HCT116 (cell line): ENCODE measurements around the gene WASF2. TPM values are rescaled to one million over a fixed set of nuclear protein-coding genes. Genes with fewer than 3 reads are reported as not detected.

ENCODE experiments used
- ATAC-seq: fragments of 200-7000 bp; cut with Tn5 transposase; 2 replicates; pipeline ENCODE4 v1.9.1; 2020; ENCODE audit warnings: mild to moderate bottlenecking, moderate library complexity
- BruUV-seq: library from RNA; stranded (reverse); fragments of 400-500 nt; replicated peaks from 2 replicates; lab custom pipeline; 2021; lab: Mats Ljungman, UMichigan
- CTCF ChIA-PET: fragments of 300-600 bp; sonication (Branson Sonifier 250); formaldehyde crosslinking; loops from one replicate; lab custom pipeline; 2021; ENCODE audit warnings: antibody characterized with exemption; lab: Charles Lee
- POLR2A ChIA-PET: fragments of 300-600, 350-600 bp; sonication (Branson Sonifier 250); formaldehyde crosslinking; loops from one replicate; lab custom pipeline; 2021; ENCODE audit warnings: antibody characterized with exemption; lab: Charles Lee
- RAD21 ChIA-PET, 2 experiments: fragments of 300-600 bp; sonication (Branson Sonifier 250); formaldehyde crosslinking; loops; one replicate each; lab custom pipeline; 2023; ENCODE audit warnings: low total read pairs in 2 of 2; ENCODE audit not compliant: uncharacterized antibody in 2 of 2, unreplicated experiment in 2 of 2, low non-redundant PET in 1 of 2; lab: Charles Lee
- DNase-seq: peaks from one replicate; pipeline ENCODE4 v3.0.0-alpha.2; 2010; ENCODE audit warnings: low read depth, low spot score
- H2AFZ ChIP-seq: fragments of 200-600 bp; shearing (Covaris generic), sonication (generic); 2 replicates; pipeline ENCODE4 v1.6.1; 2017; ENCODE audit warnings: low read depth, mixed run types, mixed read lengths, antibody characterized with exemption, low read length; ENCODE audit not compliant: poor library complexity, severe bottlenecking
- H3K27ac ChIP-seq: 2 replicates; pipeline ENCODE4 v1.5.1; 2012; ENCODE audit warnings: low read depth, low read length
- H3K27me3 ChIP-seq: fragments of 200-600 bp; sonication (generic); 2 replicates; pipeline ENCODE4 v1.6.1; 2016; ENCODE audit warnings: mixed run types, low read length, mixed read lengths; ENCODE audit not compliant: insufficient read depth
- H3K36me3 ChIP-seq, 2 experiments: fragments of 200-500 bp in 1 of 2; fragments of 200-600 bp in 1 of 2; sonication (Bioruptor generic) in 1 of 2; sonication (generic) in 1 of 2; 2 replicates each; pipeline versions ENCODE4 v1.5.1 to v1.6.1; 2014 to 2016; ENCODE audit warnings: low read length in 2 of 2, inconsistent platforms in 1 of 2, mixed read lengths in 1 of 2, mixed run types in 1 of 2; ENCODE audit not compliant: insufficient read depth in 2 of 2, control insufficient read depth in 1 of 2
- H3K4me1 ChIP-seq, 2 experiments: fragments of 200-600 bp in 1 of 2; sonication (generic) in 1 of 2; 2 replicates each; pipeline versions ENCODE4 v1.5.1 to v1.6.1; 2012 to 2017; ENCODE audit warnings: low read length in 2 of 2, inconsistent platforms in 1 of 2, mild to moderate bottlenecking in 1 of 2, mixed read lengths in 1 of 2, mixed run types in 1 of 2, moderate library complexity in 1 of 2; ENCODE audit not compliant: insufficient read depth in 2 of 2, control insufficient read depth in 1 of 2
- H3K4me2 ChIP-seq: fragments of 200-600 bp; sonication (generic); 2 replicates; pipeline ENCODE4 v1.6.1; 2017; ENCODE audit warnings: mixed run types, low read length, mixed read lengths
- H3K4me3 ChIP-seq, 2 experiments: fragments of 200-600 bp in 1 of 2; sonication (generic) in 1 of 2; replicated peaks in 1 of 2; 2 replicates each; pipeline ENCODE4 v1.5.1; 2011 to 2016; ENCODE audit warnings: low read length in 2 of 2, control low read depth in 1 of 2, low read depth in 1 of 2, mild to moderate bottlenecking in 1 of 2, mixed read lengths in 1 of 2, mixed run types in 1 of 2
- H3K79me2 ChIP-seq: fragments of 200-600 bp; sonication (generic); 2 replicates; pipeline ENCODE4 v1.6.1; 2017; ENCODE audit warnings: mild to moderate bottlenecking, mixed run types, low read length, moderate library complexity, mixed read lengths; ENCODE audit not compliant: insufficient read depth
- H3K9ac ChIP-seq: fragments of 200-600 bp; sonication (generic); 2 replicates; pipeline ENCODE4 v1.6.1; 2016; ENCODE audit warnings: low read length, mixed read lengths
- H3K9me2 ChIP-seq: fragments of 200-600 bp; sonication (generic), shearing (Covaris generic); 2 replicates; pipeline ENCODE4 v1.6.1; 2017; ENCODE audit warnings: mixed run types, mild to moderate bottlenecking, moderate library complexity; ENCODE audit not compliant: insufficient read depth
- H3K9me3 ChIP-seq, 2 experiments: fragments of 200-500 bp in 1 of 2; fragments of 200-600 bp in 1 of 2; sonication (Bioruptor generic) in 1 of 2; sonication (generic) in 1 of 2; 2 replicates each; pipeline ENCODE4 v1.6.1; 2014 to 2017; ENCODE audit warnings: low read length in 2 of 2, mixed read lengths in 2 of 2, inconsistent platforms in 1 of 2, low read depth in 1 of 2, mild to moderate bottlenecking in 1 of 2, mixed run types in 1 of 2, moderate library complexity in 1 of 2; ENCODE audit not compliant: control insufficient read depth in 1 of 2, insufficient read depth in 1 of 2
- H4K20me1 ChIP-seq: fragments of 200-600 bp; sonication (generic), shearing (Covaris generic); 2 replicates; pipeline ENCODE4 v1.6.1; 2017; ENCODE audit warnings: mixed run types, mild to moderate bottlenecking, moderate library complexity; ENCODE audit not compliant: insufficient read depth
- CBX3 ChIP-seq: IDR thresholded peaks from 2 replicates; pipeline ENCODE4 v1.6.1; 2012; ENCODE audit warnings: low read depth
- CEBPB ChIP-seq: IDR thresholded peaks from 2 replicates; pipeline ENCODE4 v1.6.1; 2012; ENCODE audit warnings: low read depth
- EGR1 ChIP-seq: IDR thresholded peaks from 2 replicates; pipeline ENCODE4 v1.6.1; 2012; ENCODE audit warnings: low read depth
- ELF1 ChIP-seq: IDR thresholded peaks from 2 replicates; pipeline ENCODE4 v1.6.1; 2012; ENCODE audit warnings: low read depth, borderline replicate concordance
- EZH2 ChIP-seq: fragments of 200-600 bp; sonication (generic); IDR thresholded peaks from 2 replicates; pipeline ENCODE4 v1.6.1; 2017; ENCODE audit warnings: antibody characterized with exemption, mixed run types
- EZH2phosphoT487 ChIP-seq: fragments of 200-600 bp; IDR thresholded peaks from 2 replicates; pipeline ENCODE4 v1.6.1; 2018; ENCODE audit warnings: antibody characterized with exemption, borderline replicate concordance
- FOSL1 ChIP-seq: IDR thresholded peaks from 2 replicates; pipeline ENCODE4 v1.6.1; 2012; ENCODE audit warnings: low read depth
- JUND ChIP-seq: IDR thresholded peaks from 2 replicates; pipeline ENCODE4 v1.6.1; 2012
- POLR2A ChIP-seq: IDR thresholded peaks from 2 replicates; pipeline ENCODE4 v1.7.0; 2011; ENCODE audit warnings: borderline replicate concordance; ENCODE audit not compliant: insufficient read depth, insufficient read length; ENCODE audit errors: extremely low read depth
- RAD21 ChIP-seq: IDR thresholded peaks from 2 replicates; pipeline ENCODE4 v1.6.1; 2012; ENCODE audit warnings: low read depth, mild to moderate bottlenecking
- SIN3A ChIP-seq: IDR thresholded peaks from 2 replicates; pipeline ENCODE4 v1.6.1; 2012; ENCODE audit warnings: low read depth
- TCF7L2 ChIP-seq: IDR thresholded peaks from 2 replicates; pipeline ENCODE4 v1.7.0; 2011; ENCODE audit warnings: borderline replicate concordance, inconsistent platforms; ENCODE audit not compliant: insufficient read depth, insufficient read length; ENCODE audit errors: extremely low read depth
- YY1 ChIP-seq: IDR thresholded peaks from 2 replicates; pipeline ENCODE4 v1.6.1; 2011; ENCODE audit warnings: low read length, low read depth, moderate library complexity, mild to moderate bottlenecking; ENCODE audit not compliant: insufficient replicate concordance; ENCODE audit errors: extremely low read depth
- ZNF274 ChIP-seq: fragments of 200-500 bp; sonication (Bioruptor generic); IDR thresholded peaks from 2 replicates; pipeline ENCODE4 v1.6.1; 2014; ENCODE audit warnings: mild to moderate bottlenecking, low read depth, low read length, inconsistent platforms
- intact Hi-C: fragments of 100-400 bp; cut with micrococcal nuclease; formaldehyde crosslinking; loops from 2 replicates; pipeline ENCODE4 v1.10.0; 2022
- total RNA-seq: library from RNA; stranded (reverse); gene quantifications from one replicate; pipeline ENCODE4 v1.2.1, GENCODE V29; 2021; ENCODE audit not compliant: unreplicated experiment
- TF ChIP-seq, protein P1 (sequence below): IDR thresholded peaks from 2 replicates; pipeline ENCODE4 v1.6.1; 2012
- TF ChIP-seq, protein P2 (sequence below): IDR thresholded peaks from 2 replicates; pipeline ENCODE4 v1.6.1; 2012; ENCODE audit warnings: low read depth
- TF ChIP-seq, protein P3 (sequence below): IDR thresholded peaks from 2 replicates; pipeline ENCODE4 v1.6.1; 2011; ENCODE audit warnings: mild to moderate bottlenecking, low read length, moderate library complexity; ENCODE audit not compliant: insufficient replicate concordance; ENCODE audit errors: extremely low read depth
- TF ChIP-seq, protein P4 (sequence below): IDR thresholded peaks from 2 replicates; pipeline ENCODE4 v1.6.1; 2012

The WASF2 gene
- total RNA-seq, 1 experiment from 2014 or later: 111 TPM

DNA sequence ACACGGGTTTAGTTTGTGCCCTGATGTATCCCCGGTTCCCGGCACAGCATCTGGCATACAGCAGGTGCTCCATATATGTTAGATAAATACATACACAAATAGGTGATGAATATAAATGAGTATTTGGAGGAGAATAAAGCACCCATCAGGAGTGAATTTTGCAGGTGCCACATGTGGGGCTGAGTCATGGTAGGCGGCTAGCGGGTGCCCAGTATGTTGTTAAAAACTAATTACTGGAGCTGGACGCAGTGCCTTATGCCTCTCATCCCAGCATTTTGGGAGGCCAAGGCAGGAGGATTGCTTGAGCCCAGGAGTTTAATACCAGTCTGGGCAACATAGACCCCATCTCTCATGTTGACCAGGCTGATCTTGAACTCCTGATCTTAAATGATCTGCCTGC is 16.7 kb upstream of the WASF2 start:
- H3K9me3 ChIP-seq: no peaks in the 10 kb centered on the region
- no peak for TF ChIP-seq YY1
- no peak for TF ChIP-seq ZNF274
- TF ChIP-seq, protein P1, sequence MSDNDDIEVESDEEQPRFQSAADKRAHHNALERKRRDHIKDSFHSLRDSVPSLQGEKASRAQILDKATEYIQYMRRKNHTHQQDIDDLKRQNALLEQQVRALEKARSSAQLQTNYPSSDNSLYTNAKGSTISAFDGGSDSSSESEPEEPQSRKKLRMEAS: no peak
- no peak for TF ChIP-seq FOSL1
- TF ChIP-seq EZH2phosphoT487: no peak
- TF ChIP-seq POLR2A: no peak
- TF ChIP-seq, protein P2, sequence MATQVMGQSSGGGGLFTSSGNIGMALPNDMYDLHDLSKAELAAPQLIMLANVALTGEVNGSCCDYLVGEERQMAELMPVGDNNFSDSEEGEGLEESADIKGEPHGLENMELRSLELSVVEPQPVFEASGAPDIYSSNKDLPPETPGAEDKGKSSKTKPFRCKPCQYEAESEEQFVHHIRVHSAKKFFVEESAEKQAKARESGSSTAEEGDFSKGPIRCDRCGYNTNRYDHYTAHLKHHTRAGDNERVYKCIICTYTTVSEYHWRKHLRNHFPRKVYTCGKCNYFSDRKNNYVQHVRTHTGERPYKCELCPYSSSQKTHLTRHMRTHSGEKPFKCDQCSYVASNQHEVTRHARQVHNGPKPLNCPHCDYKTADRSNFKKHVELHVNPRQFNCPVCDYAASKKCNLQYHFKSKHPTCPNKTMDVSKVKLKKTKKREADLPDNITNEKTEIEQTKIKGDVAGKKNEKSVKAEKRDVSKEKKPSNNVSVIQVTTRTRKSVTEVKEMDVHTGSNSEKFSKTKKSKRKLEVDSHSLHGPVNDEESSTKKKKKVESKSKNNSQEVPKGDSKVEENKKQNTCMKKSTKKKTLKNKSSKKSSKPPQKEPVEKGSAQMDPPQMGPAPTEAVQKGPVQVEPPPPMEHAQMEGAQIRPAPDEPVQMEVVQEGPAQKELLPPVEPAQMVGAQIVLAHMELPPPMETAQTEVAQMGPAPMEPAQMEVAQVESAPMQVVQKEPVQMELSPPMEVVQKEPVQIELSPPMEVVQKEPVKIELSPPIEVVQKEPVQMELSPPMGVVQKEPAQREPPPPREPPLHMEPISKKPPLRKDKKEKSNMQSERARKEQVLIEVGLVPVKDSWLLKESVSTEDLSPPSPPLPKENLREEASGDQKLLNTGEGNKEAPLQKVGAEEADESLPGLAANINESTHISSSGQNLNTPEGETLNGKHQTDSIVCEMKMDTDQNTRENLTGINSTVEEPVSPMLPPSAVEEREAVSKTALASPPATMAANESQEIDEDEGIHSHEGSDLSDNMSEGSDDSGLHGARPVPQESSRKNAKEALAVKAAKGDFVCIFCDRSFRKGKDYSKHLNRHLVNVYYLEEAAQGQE: no peak
- no peak for TF ChIP-seq TCF7L2
- no peak for TF ChIP-seq RAD21
- no peak for TF ChIP-seq CEBPB
- no peak for TF ChIP-seq JUND
- TF ChIP-seq, protein P3, sequence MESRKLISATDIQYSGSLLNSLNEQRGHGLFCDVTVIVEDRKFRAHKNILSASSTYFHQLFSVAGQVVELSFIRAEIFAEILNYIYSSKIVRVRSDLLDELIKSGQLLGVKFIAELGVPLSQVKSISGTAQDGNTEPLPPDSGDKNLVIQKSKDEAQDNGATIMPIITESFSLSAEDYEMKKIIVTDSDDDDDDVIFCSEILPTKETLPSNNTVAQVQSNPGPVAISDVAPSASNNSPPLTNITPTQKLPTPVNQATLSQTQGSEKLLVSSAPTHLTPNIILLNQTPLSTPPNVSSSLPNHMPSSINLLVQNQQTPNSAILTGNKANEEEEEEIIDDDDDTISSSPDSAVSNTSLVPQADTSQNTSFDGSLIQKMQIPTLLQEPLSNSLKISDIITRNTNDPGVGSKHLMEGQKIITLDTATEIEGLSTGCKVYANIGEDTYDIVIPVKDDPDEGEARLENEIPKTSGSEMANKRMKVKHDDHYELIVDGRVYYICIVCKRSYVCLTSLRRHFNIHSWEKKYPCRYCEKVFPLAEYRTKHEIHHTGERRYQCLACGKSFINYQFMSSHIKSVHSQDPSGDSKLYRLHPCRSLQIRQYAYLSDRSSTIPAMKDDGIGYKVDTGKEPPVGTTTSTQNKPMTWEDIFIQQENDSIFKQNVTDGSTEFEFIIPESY: no peak
- TF ChIP-seq CBX3: no peak
- TF ChIP-seq EZH2: no peak
- TF ChIP-seq SIN3A: no peak
- no peak for TF ChIP-seq ELF1
- no peak for TF ChIP-seq EGR1
- TF ChIP-seq, protein P4, sequence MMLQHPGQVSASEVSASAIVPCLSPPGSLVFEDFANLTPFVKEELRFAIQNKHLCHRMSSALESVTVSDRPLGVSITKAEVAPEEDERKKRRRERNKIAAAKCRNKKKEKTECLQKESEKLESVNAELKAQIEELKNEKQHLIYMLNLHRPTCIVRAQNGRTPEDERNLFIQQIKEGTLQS: no peak
- TF ChIP-seq, all 23 proteins: peak for 0
- H2AFZ ChIP-seq: no peak overlapping the region
- H3K4me1 ChIP-seq: peaks cover 3 to 26% of the 10 kb centered on the region in 2 experiments; a peak in 3 of 4 replicates
- no peaks in the 10 kb centered on the region for H3K9me2 ChIP-seq
- H3K36me3 ChIP-seq: no peaks in the 10 kb centered on the region
- no peak overlapping the region for H3K9ac ChIP-seq
- H3K27me3 ChIP-seq: no peaks in the 10 kb centered on the region
- H4K20me1 ChIP-seq: no peaks in the 10 kb centered on the region
- ATAC-seq (no peak), DNase-seq (no peak)
- H3K4me2 ChIP-seq: no peak overlapping the region
- RAD21 ChIA-PET: no interaction called here
- H3K27ac ChIP-seq: no peak overlapping the region
- BruUV-seq: no TSS peak
- intact Hi-C loops: no loop called here
- no peaks in the 10 kb centered on the region for H3K79me2 ChIP-seq
- H3K4me3 ChIP-seq: no peak overlapping the region
- POLR2A ChIA-PET: no interaction called here
- CTCF ChIA-PET: no interaction called here
